ENCODE results near the gene MYOM1. TPM values are rescaled to one million over a fixed set of nuclear protein-coding genes. Genes with fewer than 3 reads are reported as not detected.

The MYOM1 gene
- total RNA-seq, 4 donors from 2014 or later: 3.1 to 15.8 (median 9.0) TPM

DNA sequence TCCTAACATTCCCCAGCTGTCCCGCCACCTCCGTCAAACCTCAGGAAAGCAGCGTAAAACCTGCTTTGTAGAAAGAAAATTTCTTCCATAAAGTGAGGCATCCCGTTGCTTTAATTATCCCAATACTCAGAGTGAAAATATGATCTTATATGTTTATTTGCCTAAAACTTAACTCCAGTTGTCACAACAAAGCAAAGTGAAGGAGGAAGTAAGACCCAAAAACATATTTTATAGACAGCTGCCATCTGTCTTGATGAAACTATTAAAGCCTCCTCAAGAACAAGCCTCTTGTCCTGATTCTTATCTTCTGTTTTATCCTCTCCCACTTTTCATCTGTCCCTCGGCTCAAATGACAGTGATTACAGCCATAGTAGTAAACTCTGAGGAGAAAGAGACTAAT lies 177.9 kb downstream of the MYOM1 start:
- H3K4me3 ChIP-seq: no peak overlapping the region
- no peak for DNase-seq
- H3K36me3 ChIP-seq: no peaks in the 10 kb centered on the region
- no peaks in the 10 kb centered on the region for H3K27me3 ChIP-seq
- H3K4me1 ChIP-seq: no peaks in the 10 kb centered on the region
- no peak for TF ChIP-seq POLR2A (IDR thresholded peaks at IDR 0.05)
- TF ChIP-seq CTCF (IDR thresholded peaks at IDR 0.05): no peak
- intact Hi-C loops (cut with DNase I; ENCODE audit: low total_unique reads): no loop called here
- no peaks in the 10 kb centered on the region for H3K9me3 ChIP-seq
- H3K27ac ChIP-seq: no peak overlapping the region

- Histone ChIP-seq H3K27me3 (no peaks in the 10 kb centered on the region), H3K4me1 (no peaks in the 10 kb centered on the region), H3K27ac (no peak overlapping the region), H3K36me3 (no peaks in the 10 kb centered on the region), H3K9me3 (no peaks in the 10 kb centered on the region), H3K4me3 (no peak overlapping the region)
- intact Hi-C loops (cut with DNase I; ENCODE audit: low total_unique reads): no loop called here
- no peak for DNase-seq
- no peak for TF ChIP-seq POLR2A (IDR thresholded peaks at IDR 0.05)
- no peak for TF ChIP-seq CTCF (IDR thresholded peaks at IDR 0.05)
Observed at GRCh38 chr18:3040881-3041280, 178.9 kb downstream of the MYOM1 start.

- intact Hi-C loops (cut with DNase I; ENCODE audit: low total_unique reads): no loop called here
- H3K4me3 ChIP-seq: no peak overlapping the region
- TF ChIP-seq POLR2A (IDR thresholded peaks at IDR 0.05): no peak
- no peak for TF ChIP-seq CTCF (IDR thresholded peaks at IDR 0.05)
- no peaks in the 10 kb centered on the region for H3K4me1 ChIP-seq
- H3K27ac ChIP-seq: no peak overlapping the region
- no peak for DNase-seq
- H3K27me3 ChIP-seq: no peaks in the 10 kb centered on the region
- H3K36me3 ChIP-seq: no peaks in the 10 kb centered on the region
- no peaks in the 10 kb centered on the region for H3K9me3 ChIP-seq
Observed at GRCh38 chr18:3040173-3040572, 179.6 kb downstream of the MYOM1 start.

- H3K36me3 ChIP-seq: no peaks in the 10 kb centered on the region
- no peak for DNase-seq
- H3K27me3 ChIP-seq: no peaks in the 10 kb centered on the region
- H3K4me1 ChIP-seq: no peaks in the 10 kb centered on the region
- intact Hi-C loops (cut with DNase I; ENCODE audit: low total_unique reads): no loop called here
- no peak overlapping the region for H3K4me3 ChIP-seq
- no peaks in the 10 kb centered on the region for H3K9me3 ChIP-seq
- TF ChIP-seq POLR2A (IDR thresholded peaks at IDR 0.05) (no peak), CTCF (IDR thresholded peaks at IDR 0.05) (no peak)
- H3K27ac ChIP-seq: no peak overlapping the region
Observed at GRCh38 chr18:3037423-3037915, 182.3 kb downstream of the MYOM1 start.

DNA sequence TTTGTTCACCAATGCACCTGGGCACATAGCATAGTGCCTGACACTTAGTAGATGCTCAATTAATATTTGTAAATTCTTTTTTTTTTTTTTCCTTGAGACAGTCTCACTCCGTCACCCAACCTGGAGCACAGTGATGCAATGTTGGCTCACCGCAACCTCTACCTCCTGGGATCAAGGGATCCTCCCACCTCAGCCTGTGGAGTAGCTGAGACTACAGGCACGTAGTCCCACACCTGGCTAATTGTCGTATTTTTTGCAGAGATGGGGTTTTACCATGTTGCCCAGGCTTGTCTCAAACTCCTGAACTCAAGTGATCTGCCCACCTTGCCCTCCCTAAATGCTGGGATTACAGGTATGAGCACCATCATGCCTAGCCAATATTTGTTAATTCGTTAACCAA lies 183.7 kb downstream of the MYOM1 start:
- H3K27me3 ChIP-seq: no peaks in the 10 kb centered on the region
- intact Hi-C loops (cut with DNase I; ENCODE audit: low total_unique reads): no loop called here
- H3K9me3 ChIP-seq: no peaks in the 10 kb centered on the region
- H3K4me3 ChIP-seq: no peak overlapping the region
- DNase-seq: no peak
- no peaks in the 10 kb centered on the region for H3K36me3 ChIP-seq
- H3K27ac ChIP-seq: no peak overlapping the region
- TF ChIP-seq POLR2A (IDR thresholded peaks at IDR 0.05): no peak
- TF ChIP-seq CTCF (IDR thresholded peaks at IDR 0.05): no peak
- H3K4me1 ChIP-seq: no peaks in the 10 kb centered on the region

Data from uterus (tissue), 4 donors.